ENCODE measurements around the gene RPL18A. TPM values are rescaled to one million over a fixed set of nuclear protein-coding genes. Genes with fewer than 3 reads are reported as not detected.

Gene RPL18A
- total RNA-seq, 1 donor from 2014 or later, result 2,481 TPM

DNA sequence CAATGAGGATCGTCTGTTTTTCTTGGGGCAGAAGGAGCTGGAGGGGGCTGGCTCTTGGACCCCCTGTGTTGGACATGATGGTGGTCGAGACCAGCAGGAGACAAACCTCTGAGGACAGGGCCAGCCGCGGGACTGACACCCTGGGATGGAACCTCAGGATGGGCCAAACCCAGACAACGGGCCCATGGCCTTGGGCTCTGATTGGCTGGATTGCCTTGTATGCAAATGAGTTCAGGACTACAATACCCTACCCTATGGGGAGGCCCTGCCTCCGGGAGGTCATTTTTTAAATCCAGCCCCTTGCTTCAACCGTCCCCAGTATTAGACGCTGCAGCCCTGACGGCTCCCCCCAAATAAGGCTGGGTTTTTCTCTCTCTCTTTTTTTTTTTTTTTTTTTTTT is 34.1 kb downstream of the RPL18A start:
- TF ChIP-seq, protein P1, sequence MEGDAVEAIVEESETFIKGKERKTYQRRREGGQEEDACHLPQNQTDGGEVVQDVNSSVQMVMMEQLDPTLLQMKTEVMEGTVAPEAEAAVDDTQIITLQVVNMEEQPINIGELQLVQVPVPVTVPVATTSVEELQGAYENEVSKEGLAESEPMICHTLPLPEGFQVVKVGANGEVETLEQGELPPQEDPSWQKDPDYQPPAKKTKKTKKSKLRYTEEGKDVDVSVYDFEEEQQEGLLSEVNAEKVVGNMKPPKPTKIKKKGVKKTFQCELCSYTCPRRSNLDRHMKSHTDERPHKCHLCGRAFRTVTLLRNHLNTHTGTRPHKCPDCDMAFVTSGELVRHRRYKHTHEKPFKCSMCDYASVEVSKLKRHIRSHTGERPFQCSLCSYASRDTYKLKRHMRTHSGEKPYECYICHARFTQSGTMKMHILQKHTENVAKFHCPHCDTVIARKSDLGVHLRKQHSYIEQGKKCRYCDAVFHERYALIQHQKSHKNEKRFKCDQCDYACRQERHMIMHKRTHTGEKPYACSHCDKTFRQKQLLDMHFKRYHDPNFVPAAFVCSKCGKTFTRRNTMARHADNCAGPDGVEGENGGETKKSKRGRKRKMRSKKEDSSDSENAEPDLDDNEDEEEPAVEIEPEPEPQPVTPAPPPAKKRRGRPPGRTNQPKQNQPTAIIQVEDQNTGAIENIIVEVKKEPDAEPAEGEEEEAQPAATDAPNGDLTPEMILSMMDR (IDR thresholded peaks at IDR 0.05), result no peak
- Histone ChIP-seq H3K27ac (no peak overlapping the region), H3K27me3 (no peaks in the 10 kb centered on the region), H3K4me3 (no peak overlapping the region), H3K9me3 (no peaks in the 10 kb centered on the region), H3K36me3 (no peaks in the 10 kb centered on the region), H3K4me1 (no peaks in the 10 kb centered on the region)
- intact Hi-C loops (cut with DNase I), result no loop called here
- no peak for DNase-seq (ENCODE audit: low spot score in 2 of 2)

DNA sequence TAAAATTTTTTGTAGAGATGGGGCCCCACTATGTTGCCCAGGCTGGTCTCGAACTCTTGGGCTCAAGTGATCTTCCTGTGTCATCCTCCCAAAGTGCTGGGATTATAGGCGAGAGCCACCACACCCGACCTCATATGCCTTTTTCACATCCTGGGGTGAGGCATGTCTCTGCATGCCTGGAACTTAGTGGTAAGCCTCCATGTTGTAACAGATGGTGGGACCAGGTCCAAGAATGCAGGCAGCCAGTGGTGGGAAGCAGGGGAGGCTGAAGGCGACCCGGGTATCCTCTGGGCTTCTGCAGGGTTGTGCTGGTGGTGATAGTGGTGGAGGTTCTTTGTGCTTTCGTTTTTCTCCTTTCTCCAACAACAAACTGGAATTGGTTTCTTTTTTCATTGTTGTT is 43.0 kb downstream of the RPL18A start:
- H3K4me1 ChIP-seq, result no peaks in the 10 kb centered on the region
- H3K9me3 ChIP-seq, result peaks cover 0 to 3% of the 10 kb centered on the region in 2 donors
- no peaks in the 10 kb centered on the region for H3K36me3 ChIP-seq
- DNase-seq (ENCODE audit: low spot score in 2 of 2), result no peak
- TF ChIP-seq, protein P1 (IDR thresholded peaks at IDR 0.05), result no peak
- H3K27ac ChIP-seq, result no peak overlapping the region
- H3K27me3 ChIP-seq, result no peaks in the 10 kb centered on the region
- intact Hi-C loops (cut with DNase I), result no loop called here
- H3K4me3 ChIP-seq, result no peak overlapping the region

DNA sequence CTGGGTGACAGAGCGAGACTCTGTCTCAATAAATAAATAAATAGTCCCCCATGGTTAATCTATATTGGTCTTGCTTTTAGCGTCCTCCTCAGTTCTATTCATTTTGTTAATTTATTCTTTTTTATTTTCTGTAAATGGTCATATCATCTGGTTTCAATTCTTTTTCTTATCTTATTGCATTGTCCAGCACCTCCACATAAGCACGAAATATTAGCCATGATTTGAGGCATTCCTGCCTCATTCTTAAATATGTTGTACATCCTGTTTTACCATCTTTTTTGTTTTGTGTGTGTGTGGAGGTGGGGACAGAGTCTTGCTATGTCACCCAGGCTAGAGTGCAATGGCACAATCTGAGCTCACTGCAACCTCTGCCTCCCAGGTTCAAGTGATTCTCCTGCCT is 48.5 kb downstream of the RPL18A start:
- intact Hi-C loops (cut with DNase I), result no loop called here
- Histone ChIP-seq H3K4me3 (no peak overlapping the region), H3K27ac (no peak overlapping the region), H3K4me1 (no peaks in the 10 kb centered on the region), H3K27me3 (no peaks in the 10 kb centered on the region), H3K9me3 (peaks cover 0 to 18% of the 10 kb centered on the region in 2 donors), H3K36me3 (no peaks in the 10 kb centered on the region)
- TF ChIP-seq, protein P1 (IDR thresholded peaks at IDR 0.05), result no peak
- no peak for DNase-seq (ENCODE audit: low spot score in 2 of 2)

DNA sequence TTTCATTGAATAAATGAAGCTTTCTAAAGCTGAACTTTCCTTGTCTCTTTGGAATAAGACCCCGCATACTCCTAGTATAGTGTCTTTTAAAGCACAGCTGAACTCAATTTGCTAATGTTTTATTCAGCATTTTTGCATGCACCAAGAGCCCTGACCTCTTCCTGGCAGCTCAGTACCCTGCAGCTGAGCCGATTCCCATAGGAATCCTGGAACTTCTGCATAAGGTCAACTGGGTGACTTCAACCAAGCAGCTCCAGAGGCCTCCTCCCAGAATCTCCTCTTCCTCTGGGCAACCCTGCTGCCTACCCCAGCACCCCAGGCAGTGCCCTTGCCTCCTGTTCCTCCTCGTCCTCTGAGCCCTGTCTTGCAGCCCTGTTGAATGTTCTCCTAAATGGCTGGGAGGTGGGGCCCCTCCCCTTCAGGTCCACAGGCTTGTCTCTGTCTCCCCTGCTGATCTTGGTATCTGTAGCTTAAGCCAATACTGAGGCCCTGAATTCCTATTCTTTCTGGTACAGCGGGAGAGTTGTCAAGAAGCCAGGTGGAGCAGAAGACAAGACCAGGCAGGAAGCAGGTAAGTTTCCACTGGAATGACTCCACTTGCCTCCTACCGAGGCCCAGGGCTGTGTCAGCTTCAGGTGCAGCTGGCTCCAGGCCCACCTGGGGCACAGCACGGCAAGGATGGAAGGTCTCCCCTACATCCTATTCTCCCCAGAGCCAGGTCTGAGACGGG is 49.5 kb downstream of the RPL18A start:
- peaks cover 0 to 18% of the 10 kb centered on the region in 2 donors for H3K9me3 ChIP-seq
- no peaks in the 10 kb centered on the region for H3K36me3 ChIP-seq
- no peak overlapping the region for H3K4me3 ChIP-seq
- H3K4me1 ChIP-seq, result no peaks in the 10 kb centered on the region
- intact Hi-C loops (cut with DNase I), result no loop called here
- no peak overlapping the region for H3K27ac ChIP-seq
- no peak for DNase-seq (ENCODE audit: low spot score in 2 of 2)
- no peaks in the 10 kb centered on the region for H3K27me3 ChIP-seq
- TF ChIP-seq, protein P1 (IDR thresholded peaks at IDR 0.05), result no peak

DNA sequence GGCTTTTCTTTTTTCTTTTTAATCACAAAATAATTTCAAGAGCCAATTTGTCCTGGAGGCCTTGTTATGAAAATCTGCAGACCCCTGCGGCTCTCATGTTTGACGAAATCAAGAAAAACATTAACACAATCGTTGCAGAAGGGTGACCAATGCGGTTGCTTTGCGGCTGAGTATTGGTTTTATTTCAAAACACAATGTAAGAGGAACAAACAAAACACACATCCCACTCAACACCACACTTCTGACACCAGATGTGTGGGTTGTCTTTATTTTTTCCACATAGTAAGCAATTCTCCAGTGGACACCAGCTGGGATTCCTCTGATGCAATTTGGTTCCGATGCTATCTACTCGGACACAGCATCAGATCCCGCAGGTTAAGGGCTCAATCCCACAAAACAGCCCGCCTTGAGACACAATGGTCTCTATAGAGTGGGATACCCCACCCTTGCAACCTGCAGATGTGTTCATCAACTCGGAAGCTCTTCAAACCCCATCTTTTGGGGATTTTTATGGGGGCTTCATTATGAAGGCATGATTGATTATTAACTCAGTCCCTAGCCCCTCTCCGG is 51.2 kb downstream of the RPL18A start:
- Histone ChIP-seq H3K9me3 (peaks cover 0 to 18% of the 10 kb centered on the region in 2 donors), H3K4me3 (no peak overlapping the region), H3K36me3 (no peaks in the 10 kb centered on the region), H3K27ac (no peak overlapping the region), H3K27me3 (no peaks in the 10 kb centered on the region), H3K4me1 (no peaks in the 10 kb centered on the region)
- TF ChIP-seq, protein P1 (IDR thresholded peaks at IDR 0.05), result no peak
- DNase-seq (ENCODE audit: low spot score in 2 of 2), result no peak
- intact Hi-C loops (cut with DNase I), result no loop called here

Other genes starting within 250 kb of the RPL18A start
- 2.2 TPM for gene UNC13A, start 171.6 kb upstream of the RPL18A start, total RNA-seq
- 111 TPM for gene MAP1S, start 140.4 kb upstream of the RPL18A start, total RNA-seq
- not detected for gene FCHO1, start 108.4 kb upstream of the RPL18A start, total RNA-seq
- gene B3GNT3, start 64.8 kb upstream of the RPL18A start, total RNA-seq, result 0.64 TPM
- not detected for gene INSL3, start 38.4 kb upstream of the RPL18A start, total RNA-seq
- gene JAK3, start 11.9 kb upstream of the RPL18A start, total RNA-seq, result 28.1 TPM
- gene SLC5A5, start 12.0 kb downstream of the RPL18A start, total RNA-seq, result not detected
- 43.3 TPM for gene CCDC124, start 73.1 kb downstream of the RPL18A start, total RNA-seq
- not detected for gene KCNN1, start 107.2 kb downstream of the RPL18A start, total RNA-seq
- 443 TPM for gene ARRDC2, start 148.3 kb downstream of the RPL18A start, total RNA-seq
- 1.5 TPM for gene IL12RB1, start 227.0 kb downstream of the RPL18A start, total RNA-seq
- gene MAST3, start 237.9 kb downstream of the RPL18A start, total RNA-seq, result 32.8 TPM

Measured in ascending aorta (tissue), 2 donors.